ENCODE data around the gene MYO1A.

Gene MYO1A

DNA sequence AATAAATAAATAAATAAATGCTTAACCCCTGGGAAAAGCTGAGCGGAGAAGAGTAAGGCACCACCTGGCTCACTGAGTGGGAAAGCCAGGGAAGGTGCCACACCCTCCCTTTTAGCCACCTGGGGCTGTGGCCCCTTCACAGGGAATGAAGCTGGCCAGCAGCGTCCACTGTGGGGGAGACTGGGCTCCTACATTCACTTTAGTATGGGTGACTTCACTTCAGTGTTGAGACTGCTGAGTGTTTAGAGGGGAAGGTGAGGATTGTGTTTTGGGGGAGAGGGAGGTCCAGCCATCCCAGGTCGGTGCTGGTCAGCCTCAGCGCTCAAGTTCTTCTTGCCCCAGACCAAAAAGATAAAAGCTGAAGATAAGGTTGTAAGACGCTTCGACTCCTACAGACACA is 40.6 kb upstream of the MYO1A start:
- TF ChIP-seq, protein P1, sequence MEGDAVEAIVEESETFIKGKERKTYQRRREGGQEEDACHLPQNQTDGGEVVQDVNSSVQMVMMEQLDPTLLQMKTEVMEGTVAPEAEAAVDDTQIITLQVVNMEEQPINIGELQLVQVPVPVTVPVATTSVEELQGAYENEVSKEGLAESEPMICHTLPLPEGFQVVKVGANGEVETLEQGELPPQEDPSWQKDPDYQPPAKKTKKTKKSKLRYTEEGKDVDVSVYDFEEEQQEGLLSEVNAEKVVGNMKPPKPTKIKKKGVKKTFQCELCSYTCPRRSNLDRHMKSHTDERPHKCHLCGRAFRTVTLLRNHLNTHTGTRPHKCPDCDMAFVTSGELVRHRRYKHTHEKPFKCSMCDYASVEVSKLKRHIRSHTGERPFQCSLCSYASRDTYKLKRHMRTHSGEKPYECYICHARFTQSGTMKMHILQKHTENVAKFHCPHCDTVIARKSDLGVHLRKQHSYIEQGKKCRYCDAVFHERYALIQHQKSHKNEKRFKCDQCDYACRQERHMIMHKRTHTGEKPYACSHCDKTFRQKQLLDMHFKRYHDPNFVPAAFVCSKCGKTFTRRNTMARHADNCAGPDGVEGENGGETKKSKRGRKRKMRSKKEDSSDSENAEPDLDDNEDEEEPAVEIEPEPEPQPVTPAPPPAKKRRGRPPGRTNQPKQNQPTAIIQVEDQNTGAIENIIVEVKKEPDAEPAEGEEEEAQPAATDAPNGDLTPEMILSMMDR (conservative IDR thresholded peaks at IDR 0.05) = no peak
- H3K27ac ChIP-seq = peak overlapping the region; percentile 96; the same call in 1 of the 2 replicates

DNA sequence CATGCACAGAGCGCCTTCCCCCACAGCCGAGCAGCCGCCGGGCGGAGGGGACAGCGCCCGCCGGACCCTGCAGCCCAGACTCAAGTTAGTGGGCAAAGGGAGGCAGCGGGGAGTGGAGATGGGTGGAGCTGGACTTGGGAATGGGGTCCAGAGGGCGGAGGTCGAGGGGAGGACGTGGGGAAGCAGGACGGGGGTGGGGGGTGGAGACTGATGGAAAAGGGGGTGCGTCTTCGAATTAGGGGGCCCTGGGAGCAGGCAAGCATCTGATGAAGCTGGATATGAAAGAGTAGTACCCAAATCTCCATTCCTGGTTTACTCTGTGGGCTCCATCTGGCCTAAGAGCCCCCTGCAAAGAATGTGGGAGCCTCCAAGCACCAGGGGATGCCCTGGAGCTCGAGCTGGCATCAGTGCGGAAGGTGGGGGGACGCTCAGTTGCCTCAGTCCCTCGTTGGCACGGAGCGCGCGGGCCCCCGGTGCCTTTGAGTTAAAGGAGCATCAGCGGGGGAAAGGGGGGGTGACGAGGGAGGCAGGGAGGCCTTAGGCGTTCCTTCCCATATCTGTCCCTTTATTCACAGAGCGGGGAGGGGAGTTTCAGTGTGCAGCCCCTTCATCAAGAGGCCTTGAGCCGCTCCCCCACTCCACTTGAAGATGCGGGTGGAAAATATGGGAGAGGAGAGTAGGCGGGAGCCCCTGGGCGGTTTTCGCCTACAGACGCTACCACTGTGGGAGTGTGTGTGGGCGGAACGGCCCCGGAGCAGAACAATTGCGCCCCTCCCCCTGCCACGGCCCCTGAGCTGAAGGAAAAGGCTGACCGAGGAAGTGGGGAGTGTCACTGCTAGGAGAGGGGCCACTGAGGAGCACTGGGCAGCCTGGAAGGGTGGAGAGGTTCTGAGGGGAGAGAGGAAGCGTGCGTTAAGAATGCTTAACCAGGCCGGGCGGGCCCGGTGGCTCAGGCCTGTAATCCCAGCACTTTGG is 39.6 kb upstream of the MYO1A start:
- peak overlapping the region; percentile 96 for H3K27ac ChIP-seq
- TF ChIP-seq, protein P1 (conservative IDR thresholded peaks at IDR 0.05) = no peak

DNA sequence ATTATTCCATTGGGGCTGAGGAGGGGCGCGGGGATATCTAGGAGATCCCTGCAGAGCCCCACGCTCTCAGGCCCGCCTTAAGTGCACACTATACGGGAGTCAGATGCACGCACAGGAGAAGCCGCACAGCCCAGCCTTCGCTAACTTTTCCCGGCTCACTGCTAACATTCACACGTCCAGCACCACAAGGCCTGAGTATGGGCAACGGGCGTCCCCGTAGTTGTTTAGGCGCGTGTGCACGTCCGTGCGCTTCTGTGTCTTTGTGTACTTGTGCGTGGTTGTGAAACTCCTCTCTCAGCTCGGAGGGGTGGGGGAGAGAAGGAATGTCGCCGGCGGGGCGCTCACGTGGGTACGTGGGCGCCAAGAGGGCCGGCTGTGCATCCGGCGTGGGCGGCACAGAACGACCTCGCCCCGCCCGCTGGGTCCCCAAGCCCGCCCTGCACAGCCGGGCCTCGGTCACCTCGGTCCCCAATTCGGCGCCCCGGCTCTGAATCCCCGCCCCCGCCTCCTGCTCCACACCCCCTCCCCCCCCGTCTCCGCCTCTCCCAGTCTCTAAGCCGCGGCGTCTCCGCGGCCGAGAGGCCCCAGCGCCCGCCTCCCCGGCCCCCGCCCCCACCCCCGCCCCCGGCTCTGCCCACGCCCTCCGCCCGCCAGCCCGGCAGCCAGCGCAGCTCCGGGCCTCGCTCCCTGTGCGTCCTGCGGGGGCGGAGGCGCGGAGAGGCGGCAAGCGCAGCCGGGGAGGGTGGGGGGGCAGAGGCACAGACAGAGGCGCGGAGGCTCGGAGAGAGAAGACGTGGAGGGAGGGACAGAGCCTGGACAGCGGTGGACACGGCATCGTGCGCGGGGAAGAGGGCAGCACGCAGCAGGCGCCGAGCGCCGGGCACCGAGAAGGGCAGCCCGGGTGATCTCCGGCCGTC is 38.7 kb upstream of the MYO1A start, which contains the start of gene NAB2:
Gene NAB2 (plus strand): TSS at position 761 of the 917 bp plus-strand sequence. CDS start 158 bp downstream, outside the sequence.
- TF ChIP-seq, protein P1 (conservative IDR thresholded peaks at IDR 0.05) = no peak

DNA sequence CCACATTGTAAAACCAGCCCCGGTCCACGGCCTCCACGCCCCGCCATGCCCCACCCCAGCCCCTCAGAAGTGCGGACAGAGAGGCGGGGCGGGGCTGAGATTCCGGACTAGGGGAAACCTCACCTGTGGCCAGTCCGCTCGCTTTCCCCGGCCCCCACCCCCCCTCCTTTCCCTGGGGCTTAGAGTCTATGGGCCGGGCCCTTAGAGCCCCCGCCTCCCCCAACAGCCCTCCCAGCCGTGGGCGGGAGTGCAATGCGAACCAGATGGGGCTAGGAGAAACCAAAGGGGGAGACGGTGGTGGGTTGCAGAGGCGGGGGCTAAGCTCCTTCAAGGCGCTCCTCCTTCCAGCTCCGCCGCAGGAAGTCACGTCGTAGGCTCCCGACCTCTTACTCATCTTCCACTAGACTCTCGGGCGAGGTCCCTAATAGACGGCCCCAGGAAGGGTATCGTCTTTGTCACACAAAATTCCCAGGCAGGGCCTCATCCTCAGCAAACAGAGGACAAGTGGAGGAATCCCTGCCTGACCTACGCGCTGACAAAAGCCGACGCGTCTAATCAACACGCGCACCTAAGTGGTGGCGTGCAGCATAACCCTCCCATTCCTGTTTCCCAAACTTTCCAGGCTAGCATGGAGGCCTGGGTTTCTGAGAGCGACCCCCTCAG is 37.9 kb upstream of the MYO1A start:
- peak overlapping the region; percentile 96 for H3K27ac ChIP-seq
- TF ChIP-seq, protein P1 (conservative IDR thresholded peaks at IDR 0.05) = no peak

More for the DNA sequence above, 38.7 kb upstream of the MYO1A start, which contains the start of gene NAB2:
- peak within 1 kb of the TSS; percentile 96 for H3K27ac ChIP-seq

DNA sequence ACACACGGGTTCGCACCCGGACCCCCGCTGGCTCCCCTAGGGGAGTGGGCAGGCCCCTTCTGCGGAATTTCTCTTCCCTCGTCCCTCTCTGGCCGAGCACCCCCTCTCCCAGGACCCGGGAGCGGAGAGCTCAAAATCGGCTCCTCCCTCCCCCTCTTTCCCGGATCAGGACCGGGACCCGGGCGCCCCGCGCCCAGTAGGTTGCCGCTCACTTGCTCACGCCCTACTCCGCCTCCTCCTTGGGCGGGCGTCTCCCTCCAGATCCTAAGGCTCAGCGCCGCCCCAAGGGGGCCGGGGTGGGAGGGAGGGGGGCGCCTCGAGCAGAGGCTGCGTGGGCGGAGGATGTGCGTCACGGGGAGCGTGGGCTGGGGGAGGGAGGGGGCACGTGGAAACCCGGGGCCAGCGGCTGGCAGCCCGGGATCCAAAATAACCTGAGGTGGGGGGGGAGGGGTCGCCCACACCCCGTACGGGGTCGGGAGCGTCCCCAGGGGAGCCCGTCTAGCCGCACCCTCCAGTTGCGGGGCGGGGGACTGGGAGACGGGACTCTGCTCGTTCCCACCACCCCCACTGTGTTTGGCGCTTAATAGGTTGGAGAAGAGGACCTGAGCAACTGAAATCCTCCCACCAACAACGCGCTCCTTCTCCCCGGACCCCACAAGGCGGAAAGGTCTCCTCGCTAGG is 37.2 kb upstream of the MYO1A start:
- H3K27ac ChIP-seq = peak overlapping the region; percentile 96
- TF ChIP-seq, protein P1 (conservative IDR thresholded peaks at IDR 0.05) = no peak

DNA sequence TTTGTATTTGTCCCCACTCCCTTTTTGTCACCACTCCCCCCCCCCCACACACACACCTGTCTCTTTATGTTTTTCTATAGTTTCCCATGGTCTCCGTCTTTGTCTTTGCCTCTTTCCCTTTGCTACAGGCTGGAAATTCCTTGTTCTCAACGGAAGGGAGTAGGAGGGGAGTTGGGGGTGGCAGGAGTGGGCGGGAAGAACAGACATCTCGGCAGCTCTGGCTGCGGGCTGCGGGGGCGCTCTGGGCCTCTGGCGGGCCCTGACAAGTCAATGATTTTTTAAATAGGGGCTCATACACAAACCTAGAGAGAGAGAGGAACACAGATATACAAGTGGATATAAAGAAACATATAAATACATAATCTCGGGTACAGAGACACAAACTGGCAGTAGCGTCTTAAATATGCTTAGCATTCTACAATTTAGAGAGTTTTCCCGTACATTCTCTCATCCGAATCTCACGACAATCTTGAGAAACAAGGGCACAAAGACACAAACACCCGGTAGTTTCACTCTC is 36.6 kb upstream of the MYO1A start:
- H3K27ac ChIP-seq = peak overlapping the region; percentile 96
- TF ChIP-seq, protein P1 (conservative IDR thresholded peaks at IDR 0.05) = peak; percentile 68

All from VCaP (cell line).